Activated CD4-positive, alpha-beta T cell treated with anti-CD3 and anti-CD28 coated beads, Interleukin-10, Interleukin-2, amounts not matched to agents 100 ng/mL and 50 ng/mL, durations not matched to agents 16 hours and 8 hours (primary cell): ENCODE data around the gene UBR2.
"Not testable (repeated sequence)": the region's sequence is repeated elsewhere in the genome, so short reads cannot be mapped to it uniquely, and the experiment has no call there.

ENCODE experiments used
- DNase-seq: peaks from one replicate; pipeline ENCODE4 v3.0.0-alpha.2; 2020

UBR2 gene

GRCh38 chr6:42619963-42620362 is 56.1 kb downstream of the UBR2 start:
- no peak for DNase-seq

- no peak for DNase-seq
Measured at GRCh38 chr6:42624601-42625000, 60.8 kb downstream of the UBR2 start.

- no peak for DNase-seq
Measured at GRCh38 chr6:42627044-42627443, 63.2 kb downstream of the UBR2 start.

- DNase-seq = no peak
Measured at GRCh38 chr6:42627674-42628073, 63.8 kb downstream of the UBR2 start.

GRCh38 chr6:42628604-42629003 is 64.8 kb downstream of the UBR2 start:
- DNase-seq = no peak

GRCh38 chr6:42629845-42630244 is 66.0 kb downstream of the UBR2 start:
- no peak for DNase-seq

GRCh38 chr6:42637681-42638080 is 73.9 kb downstream of the UBR2 start:
- peak; percentile 63 for DNase-seq

GRCh38 chr6:42642794-42643193 is 79.0 kb downstream of the UBR2 start:
- no peak for DNase-seq

- DNase-seq = no peak
Measured at GRCh38 chr6:42644211-42644610, 80.4 kb downstream of the UBR2 start.

GRCh38 chr6:42652024-42652746 is 88.4 kb downstream of the UBR2 start:
- no peak for DNase-seq

- no peak for DNase-seq
Measured at GRCh38 chr6:42653851-42654250, 90.0 kb downstream of the UBR2 start.

GRCh38 chr6:42659806-42660205 is 96.0 kb downstream of the UBR2 start:
- DNase-seq = no peak

GRCh38 chr6:42661540-42662153 is 97.8 kb downstream of the UBR2 start:
- DNase-seq = peak; percentile 83

GRCh38 chr6:42664718-42665117 is 100.9 kb downstream of the UBR2 start:
- DNase-seq = no peak

- not testable (repeated sequence) for DNase-seq
Measured at GRCh38 chr6:42674368-42674767, 110.5 kb downstream of the UBR2 start.

- DNase-seq = no peak
Measured at GRCh38 chr6:42674780-42675179, 111.0 kb downstream of the UBR2 start.

GRCh38 chr6:42679358-42679757 is 115.5 kb downstream of the UBR2 start:
- DNase-seq = no peak

- DNase-seq = no peak
Measured at GRCh38 chr6:42688281-42688680, 124.5 kb downstream of the UBR2 start.

- no peak for DNase-seq
Measured at GRCh38 chr6:42689371-42689770, 125.5 kb downstream of the UBR2 start.

GRCh38 chr6:42690151-42690702 is 126.4 kb downstream of the UBR2 start:
- no peak for DNase-seq

- no peak for DNase-seq
Measured at GRCh38 chr6:42690872-42691271, 127.0 kb downstream of the UBR2 start.

GRCh38 chr6:42692137-42692911 is 128.5 kb downstream of the UBR2 start:
- no peak for DNase-seq

GRCh38 chr6:42693725-42694323 is 130.0 kb downstream of the UBR2 start:
- no peak for DNase-seq
